HG03045 (cell line): ENCODE measurements around the gene NCL.
A peak's percentile ranks its signal among the peaks of the same experiment; 100 is the strongest.
"Not testable (repeated sequence)": the region's sequence is repeated elsewhere in the genome, so short reads cannot be mapped to it uniquely, and the experiment has no call there.

Experiments
- ATAC-seq: cut with Tn5 transposase; IDR thresholded peaks from one replicate; pipeline ENCODE4 v1.9.1; 2021; ENCODE audit warnings: mild to moderate bottlenecking, moderate library complexity; ENCODE audit not compliant: unreplicated experiment

Gene NCL

DNA sequence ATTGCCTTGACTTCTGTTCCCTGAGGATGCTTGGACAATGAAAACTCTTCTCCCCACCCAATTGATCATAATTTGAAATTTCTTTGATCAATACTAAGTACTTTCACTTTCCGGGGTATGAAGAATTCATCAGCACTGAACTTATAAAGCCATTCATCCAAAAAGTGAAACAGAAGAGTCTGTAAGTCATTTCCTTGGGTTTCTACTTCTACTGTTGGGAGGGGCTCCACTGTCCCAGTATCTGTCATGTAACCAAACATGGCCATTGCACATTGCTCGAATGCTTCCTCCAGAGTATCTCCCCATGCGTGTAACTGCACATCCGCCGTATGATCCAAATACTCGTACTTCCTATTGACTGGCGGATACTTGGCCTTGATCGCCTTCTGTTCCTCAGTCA, 30.3 kb downstream of the NCL start:
- no peak for ATAC-seq

DNA sequence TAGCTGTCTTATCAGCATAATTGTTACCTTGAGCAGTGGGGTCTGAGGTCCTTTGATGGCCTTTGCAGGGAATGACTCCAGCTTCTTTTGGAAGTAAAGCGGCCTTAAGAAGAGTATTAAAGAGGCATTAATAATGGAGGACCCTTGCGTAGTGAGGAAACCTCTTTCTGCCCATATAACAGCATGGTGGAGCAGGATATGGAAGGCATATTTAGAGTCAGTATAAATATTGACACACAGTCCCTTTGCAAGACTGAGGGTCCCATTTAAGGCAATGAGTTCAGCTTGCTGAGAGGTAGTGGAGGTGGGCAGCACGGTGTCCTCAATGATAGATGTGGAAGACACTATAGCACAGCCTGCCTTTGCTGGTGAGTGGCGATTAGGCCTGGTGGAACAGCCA, 32.7 kb downstream of the NCL start:
- ATAC-seq, result no peak

DNA sequence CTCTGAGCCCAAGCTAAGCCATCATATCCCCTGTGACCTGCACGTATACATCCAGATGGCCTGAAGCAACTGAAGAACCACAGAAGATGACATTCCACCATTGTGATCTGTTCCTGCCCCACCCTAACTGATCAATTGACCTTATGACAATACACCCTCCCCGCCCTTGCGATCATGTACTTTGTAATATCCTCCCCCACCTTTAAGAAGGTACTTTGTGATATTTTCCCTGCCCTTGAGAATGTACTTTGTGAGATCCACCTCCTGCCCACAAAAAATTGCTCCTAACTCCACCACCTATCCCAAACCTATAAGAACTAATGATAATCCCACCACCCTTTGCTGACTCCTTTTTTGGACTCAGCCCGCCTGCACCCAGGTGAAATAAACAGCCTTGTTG, 33.8 kb downstream of the NCL start:
- not testable (repeated sequence) for ATAC-seq

DNA sequence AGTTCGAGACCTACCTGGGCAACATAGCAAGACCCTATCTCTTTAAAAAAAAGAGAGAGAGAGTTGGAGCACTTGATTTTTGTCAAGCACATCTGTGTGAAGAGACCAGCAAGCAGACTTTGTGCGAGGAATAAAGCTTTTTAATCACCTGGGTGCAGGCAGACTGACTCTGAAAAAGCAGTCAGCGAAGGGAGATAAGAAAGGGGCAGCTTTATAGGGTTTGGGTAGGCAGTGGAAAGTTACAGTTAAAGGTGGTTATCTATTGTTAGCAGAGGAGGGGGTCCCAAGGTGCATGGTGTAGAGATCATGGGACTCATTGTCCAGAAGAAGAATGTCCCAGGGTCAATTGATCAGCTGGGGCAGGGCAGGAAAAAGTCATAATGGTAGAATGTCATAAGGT, 34.4 kb downstream of the NCL start:
- no peak for ATAC-seq

DNA sequence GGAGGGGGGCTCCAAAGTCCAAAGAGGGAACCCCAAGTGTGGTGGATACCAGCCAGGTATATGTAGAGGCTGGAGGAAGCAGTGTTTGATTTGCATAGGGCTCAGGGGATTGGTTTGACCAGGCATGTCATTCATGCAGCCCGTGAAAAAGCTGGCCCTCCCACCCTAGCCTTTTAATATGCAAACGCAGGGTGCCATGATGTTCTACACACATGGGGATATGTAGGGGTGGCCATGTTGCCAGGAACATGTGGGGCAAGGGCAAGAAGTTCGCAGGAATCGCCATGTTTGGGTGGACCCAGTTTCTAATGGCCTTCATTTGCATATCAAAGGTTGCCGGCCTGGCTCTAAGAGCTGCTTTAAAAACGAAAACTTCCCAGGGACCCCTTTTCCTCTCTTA, 35.1 kb downstream of the NCL start:
- ATAC-seq, result no peak

DNA sequence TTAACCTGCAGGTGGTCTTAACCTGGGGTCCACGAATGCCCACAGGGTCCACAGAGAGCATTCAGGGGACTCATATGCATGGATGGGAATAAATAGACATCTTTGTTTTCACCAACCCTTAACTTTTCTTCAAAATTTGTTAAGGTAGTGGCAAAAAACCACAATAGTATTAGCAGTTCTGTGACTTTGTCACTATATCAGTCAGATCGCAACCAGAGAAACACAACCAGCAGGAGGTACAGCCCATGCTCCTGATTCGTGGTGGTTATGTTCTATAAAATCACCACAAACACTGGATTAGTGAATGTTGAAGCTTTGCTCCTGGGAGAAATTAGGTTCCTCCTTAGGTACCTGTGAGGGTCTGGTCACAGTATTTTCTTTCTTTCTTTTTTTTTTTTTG, 37.2 kb downstream of the NCL start:
- no peak for ATAC-seq

DNA sequence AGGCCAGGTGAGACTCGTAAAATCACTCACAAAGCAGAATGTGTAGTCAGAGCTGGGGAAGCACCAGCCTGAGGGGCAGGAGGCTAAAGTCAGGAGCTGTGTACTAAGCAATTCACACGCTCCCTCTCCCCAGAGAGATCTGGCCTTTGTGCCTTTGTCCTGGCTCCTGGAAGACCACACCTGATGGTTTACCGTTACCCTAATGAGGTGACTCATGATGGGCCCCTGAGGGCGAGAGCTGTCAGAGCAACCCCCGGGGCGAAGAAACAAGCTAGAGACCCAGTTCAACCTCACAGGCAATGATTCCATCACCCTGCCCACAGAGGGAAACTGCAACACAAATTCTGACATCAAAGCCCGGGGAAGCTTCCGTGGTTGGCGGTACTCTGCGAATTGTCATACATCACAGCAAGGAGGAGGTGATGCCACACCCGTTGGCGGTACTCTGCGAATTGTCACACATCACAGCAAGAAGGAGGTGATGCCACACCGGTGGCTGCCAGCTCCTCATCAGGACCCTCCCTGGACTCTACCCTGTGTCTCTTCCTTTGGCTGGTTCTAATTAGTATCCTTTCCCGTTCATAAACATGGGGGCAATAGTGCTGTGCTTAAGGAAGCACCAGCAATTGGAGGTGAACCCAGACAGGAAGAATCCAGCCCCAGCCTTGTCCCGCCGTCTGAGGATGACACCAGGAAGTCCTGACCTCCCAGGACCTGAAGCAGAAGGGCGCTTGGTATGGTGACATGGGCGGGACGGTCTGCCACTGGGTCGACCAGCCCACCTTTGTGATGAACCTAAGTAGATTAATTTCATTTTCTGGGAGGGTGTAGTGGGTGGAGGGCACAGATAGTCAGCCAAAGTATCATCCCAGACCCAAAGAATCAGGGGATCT, 38.2 kb downstream of the NCL start:
- no peak for ATAC-seq

DNA sequence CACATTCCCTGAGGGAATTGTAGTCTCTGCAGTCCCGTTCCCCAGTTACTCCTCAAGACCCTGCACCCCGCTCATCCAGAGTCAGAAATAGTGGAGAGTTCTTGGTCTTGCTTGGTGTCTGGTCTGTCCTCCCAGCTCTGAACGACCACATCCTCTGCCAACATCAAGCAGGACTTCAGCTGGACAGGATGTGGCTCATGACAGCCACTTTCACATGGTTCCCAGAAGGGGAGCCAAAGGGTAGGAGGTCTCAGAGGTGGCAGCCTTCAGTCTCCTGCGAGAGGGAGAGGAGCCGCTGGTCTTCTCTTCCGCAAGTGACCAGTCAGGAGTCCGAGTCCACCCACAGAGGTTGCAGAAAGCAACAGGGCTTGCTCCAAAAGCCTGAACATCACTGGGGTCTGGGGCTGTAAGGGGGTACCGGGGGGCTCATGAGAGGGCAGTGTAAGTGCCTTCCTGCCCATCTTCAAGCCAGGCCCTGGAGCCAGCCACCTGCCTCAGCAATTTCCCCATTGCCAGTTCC, 38.9 kb downstream of the NCL start:
- no peak for ATAC-seq

DNA sequence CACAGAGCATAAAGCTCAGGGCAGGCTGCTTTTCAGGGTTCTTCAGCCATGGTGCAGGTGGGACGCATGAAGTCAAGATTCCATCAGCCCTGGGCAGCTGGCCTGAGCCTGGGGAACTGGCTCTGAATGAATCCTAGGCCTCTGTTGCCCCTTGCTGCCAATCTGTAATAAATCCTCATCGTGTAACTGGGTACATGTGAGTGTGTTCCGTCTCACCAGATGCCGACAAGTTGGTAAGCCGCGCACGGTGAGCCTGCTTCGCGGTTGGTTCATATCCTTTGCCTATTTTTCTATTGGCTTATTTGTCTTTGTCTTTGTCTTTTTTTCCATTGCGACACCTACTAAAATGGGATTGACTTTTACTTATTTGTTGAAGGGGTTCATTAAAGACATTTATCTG, 41.1 kb downstream of the NCL start:
- ATAC-seq, result no peak

DNA sequence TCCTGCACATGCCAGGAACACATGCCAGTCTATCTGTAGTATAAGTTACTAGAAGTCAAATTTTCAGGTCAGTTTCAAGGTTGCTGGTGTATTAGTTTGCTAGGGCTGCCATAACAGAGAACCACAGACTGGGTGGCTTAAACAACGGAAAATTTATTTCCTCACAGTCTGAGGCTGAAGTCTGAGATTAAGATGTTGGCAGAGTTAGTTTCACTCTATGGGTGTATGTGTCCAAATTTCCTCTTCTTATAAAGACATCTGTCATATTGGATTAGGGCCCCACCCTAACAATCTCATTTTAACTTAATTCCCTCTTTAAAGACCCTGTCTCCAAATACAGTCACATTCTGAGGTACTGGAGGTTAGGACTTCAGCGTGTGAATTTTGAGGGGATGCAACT, 42.2 kb downstream of the NCL start:
- no peak for ATAC-seq

DNA sequence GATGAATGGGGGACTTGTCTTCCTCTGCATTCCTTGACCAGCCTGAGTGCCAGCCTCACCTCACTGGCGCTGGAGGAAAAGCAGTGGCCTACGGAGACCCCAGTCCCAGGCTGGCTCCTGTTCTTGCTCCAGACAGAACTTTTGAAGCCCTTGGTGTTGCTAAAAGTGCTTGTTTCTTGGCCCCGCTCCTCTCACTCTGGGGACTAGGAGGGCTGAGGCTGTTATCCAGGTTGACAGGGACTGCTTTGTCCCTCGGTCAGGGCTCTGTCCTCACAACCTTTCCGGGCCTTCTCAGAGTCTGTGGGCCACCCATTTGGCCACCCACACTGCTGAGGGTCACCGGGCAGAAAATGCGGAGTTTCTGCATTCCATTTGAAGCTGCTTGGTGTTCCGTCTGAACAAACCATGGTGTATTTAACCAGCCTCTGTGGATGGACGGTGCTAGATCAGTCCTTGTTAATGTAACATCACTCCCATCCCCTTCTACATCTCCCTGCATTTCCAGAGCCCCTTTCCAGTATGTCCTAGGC, 43.2 kb downstream of the NCL start:
- no peak for ATAC-seq

DNA sequence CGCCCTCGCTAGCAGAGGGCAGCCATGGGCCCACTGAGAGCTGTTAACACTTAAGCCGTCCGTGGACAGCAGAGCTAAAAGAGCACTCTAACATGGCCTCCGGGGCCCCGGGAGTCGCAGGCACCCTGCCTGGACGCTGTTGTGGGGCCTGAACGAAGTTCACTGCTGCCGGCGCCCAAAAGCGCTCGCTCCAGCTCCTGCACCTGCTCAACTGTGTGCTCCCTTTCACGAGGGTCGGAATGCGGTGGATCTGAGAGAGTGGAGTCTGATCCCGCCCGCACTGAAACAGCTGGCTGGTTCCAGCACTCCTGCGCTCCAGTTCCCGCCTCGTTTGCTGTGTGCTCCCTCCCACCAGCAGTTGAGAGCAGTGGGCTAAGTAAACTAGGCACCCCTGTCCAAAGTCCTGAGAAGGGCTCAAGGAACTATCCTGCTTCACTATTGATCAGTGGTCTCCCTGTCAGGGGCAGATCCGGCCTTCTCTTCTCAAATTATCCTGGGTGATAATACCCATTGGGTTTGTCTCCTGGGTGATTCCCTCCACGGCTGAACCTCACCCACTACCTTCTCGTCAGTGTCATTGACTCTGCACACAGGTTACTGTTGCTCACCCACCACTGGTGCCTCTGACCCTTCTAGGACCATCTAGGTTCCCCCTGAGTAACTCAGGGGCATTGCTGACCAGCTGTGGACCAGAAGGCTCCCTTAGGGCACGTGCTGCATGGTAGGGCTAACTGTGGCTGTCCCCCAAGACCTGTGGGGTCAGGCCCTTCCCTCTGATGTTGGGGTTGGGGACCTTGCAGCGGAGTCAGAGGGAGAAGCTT, 45.3 kb downstream of the NCL start:
- ATAC-seq, result no peak

DNA sequence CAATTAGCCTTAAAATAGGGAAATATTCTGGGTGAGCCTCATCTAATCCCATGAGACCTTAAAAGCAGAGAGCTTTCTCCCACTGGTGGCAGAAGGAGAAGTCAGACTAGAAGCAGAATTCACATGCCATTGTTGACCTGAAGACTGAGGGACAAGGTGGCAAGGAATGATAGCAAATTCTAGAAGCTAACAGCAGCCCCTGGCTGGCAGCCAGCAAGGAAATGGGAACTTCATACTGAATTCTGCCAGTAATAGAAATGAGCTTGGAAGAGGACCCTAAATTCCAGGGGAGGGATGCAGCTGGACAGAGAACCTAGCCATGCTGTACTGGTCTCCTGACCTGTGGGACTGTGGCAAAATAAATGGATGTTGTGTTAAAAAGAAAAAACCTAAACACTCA, 49.3 kb downstream of the NCL start:
- ATAC-seq, result no peak

DNA sequence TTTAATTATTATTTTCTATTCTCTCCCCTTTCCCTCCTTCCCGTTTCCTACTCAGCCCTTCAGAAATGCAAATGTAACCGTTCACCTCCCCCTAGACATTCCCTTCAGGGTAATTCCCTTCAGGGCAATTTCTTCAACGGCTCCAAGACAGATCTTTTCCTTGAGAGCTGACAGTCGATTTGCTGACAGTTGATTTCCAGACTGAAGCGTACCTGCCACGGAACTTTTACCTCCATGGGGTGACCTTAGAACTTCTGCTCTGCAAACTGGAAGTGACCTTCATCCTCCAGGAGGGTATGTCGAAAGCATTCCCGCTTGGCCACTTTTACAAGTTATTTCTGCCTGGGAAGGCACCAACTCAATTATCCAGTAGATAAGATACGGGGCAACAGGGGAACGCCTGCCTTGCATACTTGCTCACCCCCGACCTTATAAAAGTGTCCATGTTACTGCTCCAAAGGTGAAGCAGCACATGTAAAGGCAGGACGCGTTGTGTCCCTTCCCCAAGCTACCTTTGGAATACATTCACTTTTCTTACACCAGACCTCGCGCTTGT, 50.3 kb downstream of the NCL start:
- no peak for ATAC-seq

DNA sequence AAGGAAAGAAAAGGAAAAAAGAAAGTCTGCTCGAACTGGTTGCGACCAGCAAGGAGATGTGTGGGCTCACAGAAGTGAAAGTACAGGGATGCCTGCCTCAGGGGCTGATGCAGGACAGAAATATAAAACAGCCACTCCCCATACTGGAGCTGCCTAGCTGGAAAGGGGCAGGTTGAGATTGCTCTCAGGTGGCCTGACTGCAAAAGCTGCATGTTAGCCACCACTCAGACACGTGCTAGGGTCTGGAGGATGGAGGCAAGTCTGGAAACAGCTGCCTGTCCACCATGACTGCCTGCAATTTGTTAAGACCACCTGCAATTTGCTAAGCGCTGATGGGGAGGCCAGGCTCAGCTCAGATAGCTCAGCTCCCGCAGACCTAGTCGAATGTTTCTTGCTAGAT, 50.8 kb downstream of the NCL start:
- ATAC-seq, result no peak

DNA sequence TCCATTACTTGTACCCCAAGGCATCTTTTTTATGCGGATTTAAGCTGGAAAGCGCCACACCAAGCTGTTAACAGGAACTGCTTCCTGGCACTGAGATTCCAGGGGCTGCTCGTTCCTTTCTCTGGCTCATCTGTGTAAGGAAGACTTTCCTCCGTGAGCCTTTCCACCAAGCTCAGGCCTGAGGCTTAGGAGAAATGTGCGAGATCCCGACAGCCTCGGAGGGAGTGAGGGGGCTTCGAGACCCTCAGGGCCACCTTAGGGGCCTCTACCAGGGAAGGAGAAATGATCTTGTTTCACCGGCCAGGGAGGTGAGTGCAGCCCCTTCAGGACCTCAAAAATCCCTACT, 51.7 kb downstream of the NCL start:
- no peak for ATAC-seq

DNA sequence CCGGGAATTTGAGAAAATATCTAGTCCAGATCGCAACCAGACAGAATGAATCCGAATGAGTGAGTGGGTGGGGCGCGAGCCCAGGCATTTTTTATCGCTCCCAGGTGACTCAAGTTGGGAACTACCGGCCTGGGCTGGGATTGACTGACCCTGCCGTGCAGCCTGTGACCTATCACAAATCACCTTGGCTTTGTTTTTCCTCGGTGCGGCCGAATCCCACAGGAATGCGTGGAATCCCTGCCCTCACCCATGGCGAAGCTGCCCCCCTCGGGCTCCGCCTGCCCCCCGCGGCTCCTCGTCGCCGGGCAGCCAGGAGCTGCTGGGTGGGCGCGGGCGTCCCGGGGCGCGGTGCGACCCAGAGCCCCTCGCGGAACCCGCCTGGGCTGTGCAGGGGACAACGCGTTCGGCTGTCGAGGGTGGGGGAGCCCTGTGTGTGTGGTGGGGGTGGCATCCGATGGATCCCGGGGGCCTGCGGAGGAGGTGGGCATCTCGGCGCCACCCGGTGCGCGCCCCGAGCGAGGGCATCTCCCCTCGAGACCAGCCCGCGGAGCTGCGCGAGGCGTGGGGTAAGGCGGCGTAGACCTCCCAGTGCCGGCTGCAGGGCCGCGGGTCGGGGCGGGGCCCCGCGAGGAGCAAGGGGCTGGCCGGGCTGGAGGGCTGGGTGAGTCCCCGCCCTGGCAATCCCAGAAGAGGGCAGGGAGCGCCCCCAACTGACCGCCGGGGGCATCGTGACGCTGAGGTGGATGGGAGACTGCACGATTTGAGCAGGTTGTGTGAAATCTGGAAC, 52.3 kb downstream of the NCL start:
- ATAC-seq, result peak; percentile 98

DNA sequence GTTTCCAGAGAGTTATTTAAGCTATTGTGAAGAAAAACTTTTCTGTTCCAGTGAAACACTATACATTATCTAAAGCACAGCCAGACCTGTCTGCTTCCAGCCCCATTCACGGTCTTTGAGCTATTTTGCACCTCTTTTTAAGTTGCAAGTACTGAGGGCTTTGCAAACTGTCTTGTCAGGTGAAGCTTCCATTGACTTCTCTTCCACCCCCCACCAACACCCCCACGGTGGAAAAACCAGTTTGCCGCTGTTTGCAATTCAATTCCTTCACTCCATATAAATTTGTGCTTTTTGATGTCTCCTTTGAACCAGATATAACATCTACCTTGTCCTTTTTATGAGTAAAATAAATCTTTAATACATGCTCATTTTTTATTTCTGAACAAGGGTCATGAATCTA, 53.0 kb downstream of the NCL start:
- no peak for ATAC-seq

DNA sequence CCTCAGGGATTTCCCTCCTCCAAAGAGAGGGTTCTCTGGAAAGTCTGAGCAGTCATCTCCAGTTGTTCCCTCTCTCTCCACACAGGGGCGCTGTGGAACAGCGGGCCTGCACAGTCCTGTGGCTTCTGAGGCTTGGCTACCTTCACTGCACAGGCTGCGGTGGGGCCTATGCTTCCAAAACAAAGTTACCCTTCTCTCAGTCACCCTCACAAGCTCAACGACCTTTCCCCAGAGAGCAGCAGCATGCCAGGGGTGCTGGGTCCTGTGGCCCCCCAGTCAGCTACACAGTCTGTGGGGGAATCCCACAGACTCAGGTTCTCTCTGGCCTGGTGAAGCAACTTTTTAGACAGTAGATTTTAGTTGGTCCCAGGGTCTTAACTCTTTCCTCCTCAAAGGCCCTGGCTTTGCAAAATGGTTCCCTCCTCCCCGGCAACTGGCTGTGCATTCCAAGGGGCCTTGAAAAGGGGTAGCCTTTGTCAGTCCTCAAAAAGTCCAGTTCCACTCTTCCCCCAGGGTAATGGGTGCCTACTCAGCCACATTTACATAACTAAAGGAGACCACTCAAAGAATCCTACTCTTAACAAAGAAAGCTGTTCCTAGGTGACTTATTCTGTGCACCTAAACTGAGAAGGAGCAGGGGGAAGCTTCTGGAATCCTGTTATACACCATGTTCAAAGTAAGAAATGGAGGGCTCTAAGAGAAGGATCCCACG, 53.8 kb downstream of the NCL start:
- ATAC-seq, result no peak

DNA sequence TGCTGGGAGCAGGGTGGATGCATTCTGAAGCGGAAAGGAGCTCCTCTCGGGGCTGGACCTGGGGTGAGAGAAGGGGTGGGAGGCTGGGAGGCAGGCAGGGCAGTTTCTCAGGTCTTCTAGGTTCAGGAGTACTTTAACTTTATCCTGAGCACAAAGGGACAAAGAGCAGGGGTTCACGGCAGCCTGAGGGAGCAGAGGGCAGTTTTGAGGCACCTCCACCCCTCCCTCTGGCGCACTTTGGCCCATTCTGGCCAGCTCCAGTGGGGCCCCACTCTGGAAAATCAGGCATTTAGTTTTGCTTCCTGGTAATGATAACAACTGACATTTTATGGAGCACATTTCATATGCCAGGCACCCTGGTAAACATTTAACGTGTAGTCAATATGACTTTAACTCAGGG, 54.5 kb downstream of the NCL start:
- no peak for ATAC-seq
